ENCODE measurements around the gene FLOT2.
"Not testable (repeated sequence)": the region's sequence is repeated elsewhere in the genome, so short reads cannot be mapped to it uniquely, and the experiment has no call there.

DNA sequence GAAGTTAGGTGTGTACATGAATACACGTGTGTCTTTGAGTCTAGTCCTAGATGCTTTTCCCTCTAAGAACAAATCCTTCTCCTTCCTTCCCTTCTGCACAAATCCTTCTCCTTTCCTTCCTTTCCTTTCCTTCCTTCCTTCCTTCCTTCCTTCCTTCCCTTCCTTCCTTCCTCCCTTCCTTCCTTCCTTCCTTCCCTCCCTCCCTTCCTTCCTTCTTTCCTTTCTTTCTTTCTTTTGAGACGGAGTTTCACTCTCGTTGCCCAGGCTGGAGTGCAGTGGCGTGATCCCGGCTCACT, 6.0 kb upstream of the FLOT2 start:
- not testable (repeated sequence) for TF ChIP-seq POLR2A (IDR thresholded peaks at IDR 0.05; ENCODE audit: low read depth, low read length); MYC (IDR thresholded peaks at IDR 0.05; ENCODE audit: low read depth, low read length); EZH2 (IDR thresholded peaks at IDR 0.05; ENCODE audit: borderline replicate concordance, low read depth, low read length, severe bottlenecking); POLR2AphosphoS5 (IDR thresholded peaks at IDR 0.05; ENCODE audit: insufficient read depth, low read depth, low read length)
- TF ChIP-seq, protein P1, sequence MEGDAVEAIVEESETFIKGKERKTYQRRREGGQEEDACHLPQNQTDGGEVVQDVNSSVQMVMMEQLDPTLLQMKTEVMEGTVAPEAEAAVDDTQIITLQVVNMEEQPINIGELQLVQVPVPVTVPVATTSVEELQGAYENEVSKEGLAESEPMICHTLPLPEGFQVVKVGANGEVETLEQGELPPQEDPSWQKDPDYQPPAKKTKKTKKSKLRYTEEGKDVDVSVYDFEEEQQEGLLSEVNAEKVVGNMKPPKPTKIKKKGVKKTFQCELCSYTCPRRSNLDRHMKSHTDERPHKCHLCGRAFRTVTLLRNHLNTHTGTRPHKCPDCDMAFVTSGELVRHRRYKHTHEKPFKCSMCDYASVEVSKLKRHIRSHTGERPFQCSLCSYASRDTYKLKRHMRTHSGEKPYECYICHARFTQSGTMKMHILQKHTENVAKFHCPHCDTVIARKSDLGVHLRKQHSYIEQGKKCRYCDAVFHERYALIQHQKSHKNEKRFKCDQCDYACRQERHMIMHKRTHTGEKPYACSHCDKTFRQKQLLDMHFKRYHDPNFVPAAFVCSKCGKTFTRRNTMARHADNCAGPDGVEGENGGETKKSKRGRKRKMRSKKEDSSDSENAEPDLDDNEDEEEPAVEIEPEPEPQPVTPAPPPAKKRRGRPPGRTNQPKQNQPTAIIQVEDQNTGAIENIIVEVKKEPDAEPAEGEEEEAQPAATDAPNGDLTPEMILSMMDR (IDR thresholded peaks at IDR 0.05; ENCODE audit: extremely low read depth in 1 of 2, insufficient read depth in 1 of 2, low read depth in 1 of 2, low read length in 2 of 2), result not testable (repeated sequence)
- TF ChIP-seq, protein P2, sequence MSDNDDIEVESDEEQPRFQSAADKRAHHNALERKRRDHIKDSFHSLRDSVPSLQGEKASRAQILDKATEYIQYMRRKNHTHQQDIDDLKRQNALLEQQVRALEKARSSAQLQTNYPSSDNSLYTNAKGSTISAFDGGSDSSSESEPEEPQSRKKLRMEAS (IDR thresholded peaks at IDR 0.05; ENCODE audit: insufficient read depth, insufficient read length), result not testable (repeated sequence)

Measured in endothelial cell of umbilical vein (primary cell).